HG03025 (cell line): ENCODE measurements around the gene PWP2.
"Not testable (repeated sequence)": the region's sequence is repeated elsewhere in the genome, so short reads cannot be mapped to it uniquely, and the experiment has no call there.

Source experiments
- ATAC-seq: cut with Tn5 transposase; IDR thresholded peaks from one replicate; pipeline ENCODE4 v1.9.1; 2021; ENCODE audit warnings: mild to moderate bottlenecking, moderate library complexity; ENCODE audit not compliant: unreplicated experiment, low FRiP score

The PWP2 gene

GRCh38 chr21:44127827-44128226, 20.6 kb downstream of the PWP2 start:
- not testable (repeated sequence) for ATAC-seq

GRCh38 chr21:44133715-44134057, 26.5 kb downstream of the PWP2 start:
- peak; percentile 3 for ATAC-seq

GRCh38 chr21:44134732-44135131, 27.5 kb downstream of the PWP2 start:
- not testable (repeated sequence) for ATAC-seq

- not testable (repeated sequence) for ATAC-seq
Observed at GRCh38 chr21:44138039-44138438, 30.8 kb downstream of the PWP2 start.

GRCh38 chr21:44139787-44140551, 32.8 kb downstream of the PWP2 start:
- not testable (repeated sequence) for ATAC-seq

GRCh38 chr21:44140552-44140932, 33.3 kb downstream of the PWP2 start:
- not testable (repeated sequence) for ATAC-seq

GRCh38 chr21:44142470-44142869, 35.3 kb downstream of the PWP2 start:
- not testable (repeated sequence) for ATAC-seq

GRCh38 chr21:44143380-44143779, 36.2 kb downstream of the PWP2 start:
- not testable (repeated sequence) for ATAC-seq

GRCh38 chr21:44143996-44144395, 36.8 kb downstream of the PWP2 start:
- not testable (repeated sequence) for ATAC-seq

- not testable (repeated sequence) for ATAC-seq
Observed at GRCh38 chr21:44144784-44145602, 37.8 kb downstream of the PWP2 start.

- ATAC-seq: not testable (repeated sequence)
Observed at GRCh38 chr21:44145616-44146015, 38.4 kb downstream of the PWP2 start.

- not testable (repeated sequence) for ATAC-seq
Observed at GRCh38 chr21:44147108-44147507, 39.9 kb downstream of the PWP2 start.

GRCh38 chr21:44150255-44150654, 43.1 kb downstream of the PWP2 start:
- not testable (repeated sequence) for ATAC-seq

GRCh38 chr21:44153214-44153888, 46.2 kb downstream of the PWP2 start:
- ATAC-seq: not testable (repeated sequence)

GRCh38 chr21:44153889-44154228, 46.7 kb downstream of the PWP2 start:
- ATAC-seq: not testable (repeated sequence)

GRCh38 chr21:44154816-44155230, 47.6 kb downstream of the PWP2 start:
- ATAC-seq: not testable (repeated sequence)

- ATAC-seq: not testable (repeated sequence)
Observed at GRCh38 chr21:44155231-44155993, 48.2 kb downstream of the PWP2 start.

GRCh38 chr21:44155994-44156380, 48.8 kb downstream of the PWP2 start:
- ATAC-seq: not testable (repeated sequence)

GRCh38 chr21:44157439-44158081, 50.4 kb downstream of the PWP2 start:
- not testable (repeated sequence) for ATAC-seq

GRCh38 chr21:44158082-44158468, 50.9 kb downstream of the PWP2 start:
- not testable (repeated sequence) for ATAC-seq
